IPS-15b (cell line): ENCODE data around the gene NABP1.

Experiments
- H3K27me3 ChIP-seq: one replicate; pipeline ENCODE4 v1.6.1; 2013; ENCODE audit warnings: low read length; ENCODE audit not compliant: control insufficient read depth, insufficient read depth
- H3K36me3 ChIP-seq: one replicate; pipeline ENCODE4 v1.6.1; 2013; ENCODE audit warnings: low read length; ENCODE audit not compliant: control insufficient read depth, insufficient read depth
- H3K4me1 ChIP-seq: one replicate; pipeline ENCODE4 v1.6.1; 2013; ENCODE audit warnings: mild to moderate bottlenecking, low read length; ENCODE audit not compliant: control insufficient read depth, insufficient read depth
- H3K4me3 ChIP-seq: one replicate; pipeline ENCODE4 v1.5.1; 2013; ENCODE audit warnings: low read depth, low read length
- H3K9ac ChIP-seq: one replicate; pipeline ENCODE4 v1.6.1; 2013; ENCODE audit warnings: low read depth, mild to moderate bottlenecking, low read length
- H3K9me3 ChIP-seq: one replicate; pipeline ENCODE4 v1.6.1; 2013; ENCODE audit warnings: mild to moderate bottlenecking, low read length; ENCODE audit not compliant: control insufficient read depth, insufficient read depth

Gene NABP1

GRCh38 chr2:191670787-191671186 lies 7.1 kb upstream of the NABP1 start:
- H3K36me3 ChIP-seq: no peaks in the 10 kb centered on the region
- H3K9ac ChIP-seq: no peak overlapping the region
- H3K27me3 ChIP-seq: no peaks in the 10 kb centered on the region
- no peaks in the 10 kb centered on the region for H3K4me1 ChIP-seq
- H3K4me3 ChIP-seq: no peak overlapping the region
- H3K9me3 ChIP-seq: no peaks in the 10 kb centered on the region

GRCh38 chr2:191675807-191676721 lies 1.9 kb upstream of the NABP1 start:
- no peak overlapping the region for H3K9ac ChIP-seq
- H3K9me3 ChIP-seq: no peaks in the 10 kb centered on the region
- no peaks in the 10 kb centered on the region for H3K4me1 ChIP-seq
- H3K36me3 ChIP-seq: no peaks in the 10 kb centered on the region
- H3K27me3 ChIP-seq: no peaks in the 10 kb centered on the region
- H3K4me3 ChIP-seq: no peak overlapping the region

GRCh38 chr2:191676790-191677645 lies 918 bp upstream of the NABP1 start:
- no peaks in the 10 kb centered on the region for H3K4me1 ChIP-seq
- peak overlapping the region; percentile 59 for H3K4me3 ChIP-seq
- H3K9ac ChIP-seq: no peak overlapping the region
- H3K36me3 ChIP-seq: no peaks in the 10 kb centered on the region
- no peaks in the 10 kb centered on the region for H3K9me3 ChIP-seq
- no peaks in the 10 kb centered on the region for H3K27me3 ChIP-seq

GRCh38 chr2:191678437-191679100 lies 633 bp downstream of the NABP1 start:
- Histone ChIP-seq H3K4me3 (peak overlapping the region; percentile 62), H3K36me3 (no peaks in the 10 kb centered on the region), H3K9me3 (no peaks in the 10 kb centered on the region), H3K9ac (peak overlapping the region; percentile 28), H3K4me1 (no peaks in the 10 kb centered on the region), H3K27me3 (no peaks in the 10 kb centered on the region)

- no peak overlapping the region for H3K4me3 ChIP-seq
- H3K36me3 ChIP-seq: no peaks in the 10 kb centered on the region
- no peaks in the 10 kb centered on the region for H3K9me3 ChIP-seq
- no peaks in the 10 kb centered on the region for H3K4me1 ChIP-seq
- no peaks in the 10 kb centered on the region for H3K27me3 ChIP-seq
- no peak overlapping the region for H3K9ac ChIP-seq
Observed at GRCh38 chr2:191679818-191680600, 2.1 kb downstream of the NABP1 start.

GRCh38 chr2:191680639-191681038 lies 2.7 kb downstream of the NABP1 start:
- no peaks in the 10 kb centered on the region for H3K27me3 ChIP-seq
- no peaks in the 10 kb centered on the region for H3K4me1 ChIP-seq
- H3K4me3 ChIP-seq: no peak overlapping the region
- no peaks in the 10 kb centered on the region for H3K36me3 ChIP-seq
- H3K9me3 ChIP-seq: no peaks in the 10 kb centered on the region
- H3K9ac ChIP-seq: no peak overlapping the region

GRCh38 chr2:191682126-191682525 lies 4.2 kb downstream of the NABP1 start:
- Histone ChIP-seq H3K36me3 (no peaks in the 10 kb centered on the region), H3K9me3 (no peaks in the 10 kb centered on the region), H3K4me1 (no peaks in the 10 kb centered on the region), H3K9ac (no peak overlapping the region), H3K27me3 (no peaks in the 10 kb centered on the region), H3K4me3 (no peak overlapping the region)

GRCh38 chr2:191686066-191686465 lies 8.1 kb downstream of the NABP1 start:
- Histone ChIP-seq H3K36me3 (no peaks in the 10 kb centered on the region), H3K27me3 (no peaks in the 10 kb centered on the region), H3K9ac (no peak overlapping the region), H3K4me3 (no peak overlapping the region), H3K9me3 (no peaks in the 10 kb centered on the region), H3K4me1 (peaks cover 9% of the 10 kb centered on the region)

- no peaks in the 10 kb centered on the region for H3K9me3 ChIP-seq
- H3K36me3 ChIP-seq: no peaks in the 10 kb centered on the region
- H3K9ac ChIP-seq: no peak overlapping the region
- H3K4me3 ChIP-seq: no peak overlapping the region
- no peaks in the 10 kb centered on the region for H3K27me3 ChIP-seq
- H3K4me1 ChIP-seq: peaks cover 9% of the 10 kb centered on the region
Observed at GRCh38 chr2:191686729-191687128, 8.8 kb downstream of the NABP1 start.

GRCh38 chr2:191687867-191688266 lies 9.9 kb downstream of the NABP1 start:
- Histone ChIP-seq H3K27me3 (no peaks in the 10 kb centered on the region), H3K9ac (no peak overlapping the region), H3K4me1 (peaks cover 9% of the 10 kb centered on the region), H3K9me3 (no peaks in the 10 kb centered on the region), H3K36me3 (no peaks in the 10 kb centered on the region), H3K4me3 (no peak overlapping the region)
